ENCODE measurements around the gene NCAPH2.

DNA sequence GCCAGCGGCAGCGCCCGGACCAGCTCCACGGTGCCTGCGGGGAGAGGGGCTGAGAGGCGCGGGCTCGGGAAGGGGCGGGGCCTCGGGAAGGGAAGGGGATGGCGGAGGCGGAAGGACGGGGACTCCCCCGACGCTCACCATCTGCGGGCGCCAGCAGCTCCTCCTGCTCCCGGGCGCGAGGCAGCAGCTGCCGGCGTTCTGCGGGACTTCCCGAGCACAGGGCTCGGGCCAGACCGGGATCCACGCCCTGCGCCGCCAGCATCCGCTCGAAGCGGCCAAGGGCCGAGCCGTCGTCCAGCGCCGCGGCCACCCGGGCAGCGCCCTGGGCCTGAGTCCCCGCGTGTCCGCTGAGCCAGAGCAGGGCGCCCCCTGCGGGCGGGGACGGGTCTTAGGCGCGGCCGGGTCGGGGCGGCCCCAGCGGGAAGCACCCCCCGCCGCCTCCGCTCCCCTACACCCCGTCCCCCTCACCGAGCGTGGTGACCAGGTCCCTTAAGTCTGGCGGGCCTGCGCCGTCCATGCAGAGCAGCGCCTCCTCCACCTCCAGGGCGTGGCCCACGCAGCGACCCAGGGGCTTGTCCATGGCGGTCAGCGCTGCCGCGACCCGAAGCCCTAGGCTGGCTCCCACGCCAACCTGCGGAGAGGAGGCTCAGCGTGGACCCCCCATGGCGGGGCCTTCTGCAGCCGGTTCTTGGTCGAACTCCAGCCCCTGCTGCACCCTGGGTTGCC, 18.2 kb downstream of the NCAPH2 start:
- TF ChIP-seq, protein P1, sequence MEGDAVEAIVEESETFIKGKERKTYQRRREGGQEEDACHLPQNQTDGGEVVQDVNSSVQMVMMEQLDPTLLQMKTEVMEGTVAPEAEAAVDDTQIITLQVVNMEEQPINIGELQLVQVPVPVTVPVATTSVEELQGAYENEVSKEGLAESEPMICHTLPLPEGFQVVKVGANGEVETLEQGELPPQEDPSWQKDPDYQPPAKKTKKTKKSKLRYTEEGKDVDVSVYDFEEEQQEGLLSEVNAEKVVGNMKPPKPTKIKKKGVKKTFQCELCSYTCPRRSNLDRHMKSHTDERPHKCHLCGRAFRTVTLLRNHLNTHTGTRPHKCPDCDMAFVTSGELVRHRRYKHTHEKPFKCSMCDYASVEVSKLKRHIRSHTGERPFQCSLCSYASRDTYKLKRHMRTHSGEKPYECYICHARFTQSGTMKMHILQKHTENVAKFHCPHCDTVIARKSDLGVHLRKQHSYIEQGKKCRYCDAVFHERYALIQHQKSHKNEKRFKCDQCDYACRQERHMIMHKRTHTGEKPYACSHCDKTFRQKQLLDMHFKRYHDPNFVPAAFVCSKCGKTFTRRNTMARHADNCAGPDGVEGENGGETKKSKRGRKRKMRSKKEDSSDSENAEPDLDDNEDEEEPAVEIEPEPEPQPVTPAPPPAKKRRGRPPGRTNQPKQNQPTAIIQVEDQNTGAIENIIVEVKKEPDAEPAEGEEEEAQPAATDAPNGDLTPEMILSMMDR (IDR thresholded peaks at IDR 0.05) = peak; percentile 72 to 94 (median 92)
- TF ChIP-seq POLR2A (IDR thresholded peaks at IDR 0.05) = peak in 1 of 4 donors; percentile 25
